ENCODE data around the gene GDF11. TPM values are rescaled to one million over a fixed set of nuclear protein-coding genes. Genes with fewer than 3 reads are reported as not detected.

GDF11 gene
- total RNA-seq, 1 experiment from 2014 or later = 9.4 TPM

DNA sequence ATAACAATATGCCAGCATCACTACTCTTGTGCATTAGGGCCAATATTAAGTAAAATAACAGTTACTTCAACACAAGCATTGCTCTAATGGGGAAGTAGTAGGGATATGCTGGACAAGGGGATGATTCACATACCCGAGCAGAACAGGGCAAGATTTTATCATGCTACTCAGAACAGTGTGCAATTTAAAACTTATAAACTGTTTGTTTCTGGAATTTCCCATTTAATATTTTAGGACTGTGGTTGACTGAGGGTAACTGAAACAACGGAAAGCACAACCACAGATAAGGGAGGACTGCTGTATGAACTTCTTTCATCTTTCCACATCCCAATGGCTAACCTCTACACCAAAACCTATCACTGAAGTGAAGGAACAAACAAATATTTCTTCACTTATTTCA lies 37.8 kb downstream of the GDF11 start:
- Histone ChIP-seq H3K4me3 (no peak overlapping the region), H3K79me2 (ENCODE audit: low read depth) (no peaks in the 10 kb centered on the region), H3F3A (ENCODE audit: insufficient read depth, low read depth) (no peaks in the 10 kb centered on the region; the same call in 1 of the 2 replicates), H2AFZ (no peak overlapping the region), H3K27me3 (ENCODE audit: insufficient read depth, low read depth) (no peaks in the 10 kb centered on the region), H3K4me1 (replicated peaks; ENCODE audit: insufficient read depth) (no peaks in the 10 kb centered on the region), H4K20me1 (ENCODE audit: insufficient read depth) (no peaks in the 10 kb centered on the region; the same call in none of the 2 replicates), H3K9me2 (ENCODE audit: insufficient read depth) (no peaks in the 10 kb centered on the region), H3K4me2 (no peak overlapping the region), H3K9me3 (ENCODE audit: insufficient read depth, low read depth) (no peaks in the 10 kb centered on the region), H3K27ac (no peak overlapping the region), H3K36me3 (ENCODE audit: low read depth) (peaks cover 28% of the 10 kb centered on the region; the same call in 1 of the 2 replicates)
- POLR2A ChIA-PET (ENCODE audit: unreplicated experiment) = no interaction called here
- CTCF ChIA-PET = no interaction called here
- DNase-seq = no peak
- BruUV-seq (replicated peaks) = no TSS peak
- TF ChIP-seq CTCF (conservative IDR thresholded peaks at IDR 0.05) = no peak
- TF ChIP-seq EZH2 (IDR thresholded peaks at IDR 0.05; ENCODE audit: low read depth) = no peak
- intact Hi-C loops (cut with micrococcal nuclease; ENCODE audit: unreplicated experiment) = no loop called here

- ChIA-PET POLR2A (ENCODE audit: unreplicated experiment) (no interaction called here), CTCF (no interaction called here)
- Histone ChIP-seq H4K20me1 (ENCODE audit: insufficient read depth) (peaks cover 11% of the 10 kb centered on the region), H3K4me3 (no peak overlapping the region), H3K9me2 (ENCODE audit: insufficient read depth) (no peaks in the 10 kb centered on the region), H3K4me1 (replicated peaks; ENCODE audit: insufficient read depth) (no peaks in the 10 kb centered on the region), H3K9me3 (ENCODE audit: insufficient read depth, low read depth) (no peaks in the 10 kb centered on the region), H2AFZ (no peak overlapping the region), H3K27me3 (ENCODE audit: insufficient read depth, low read depth) (no peaks in the 10 kb centered on the region), H3K4me2 (no peak overlapping the region), H3K79me2 (ENCODE audit: low read depth) (no peaks in the 10 kb centered on the region), H3K36me3 (ENCODE audit: low read depth) (peaks cover 47% of the 10 kb centered on the region), H3F3A (ENCODE audit: insufficient read depth, low read depth) (no peaks in the 10 kb centered on the region; the same call in 1 of the 2 replicates), H3K27ac (no peak overlapping the region)
- intact Hi-C loops (cut with micrococcal nuclease; ENCODE audit: unreplicated experiment) = no loop called here
- TF ChIP-seq EZH2 (IDR thresholded peaks at IDR 0.05; ENCODE audit: low read depth) (no peak), CTCF (conservative IDR thresholded peaks at IDR 0.05) (no peak)
- BruUV-seq (replicated peaks) = TSS peak; percentile 15
- no peak for DNase-seq
Observed at GRCh38 chr12:55788546-55788945, 45.6 kb downstream of the GDF11 start.

DNA sequence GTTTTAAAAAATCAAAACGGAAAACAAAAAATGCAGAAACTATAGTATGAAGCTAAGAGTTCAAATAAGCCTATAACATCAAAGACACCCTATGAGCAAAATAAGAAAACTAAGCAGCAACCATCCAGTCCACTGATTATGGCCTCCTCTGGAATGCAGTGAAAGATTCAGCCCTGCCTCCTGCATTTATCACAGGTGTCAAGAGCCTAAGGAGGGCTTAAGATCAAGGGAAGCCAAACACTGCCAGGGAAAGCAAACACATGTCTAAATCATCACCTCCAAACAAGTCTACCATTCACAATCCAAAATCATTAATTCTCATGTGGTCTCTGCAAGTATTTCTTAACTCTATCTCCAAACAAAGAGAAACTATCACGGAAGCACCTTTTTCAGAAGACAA lies 46.2 kb downstream of the GDF11 start:
- Histone ChIP-seq H3K4me3 (no peak overlapping the region), H3K36me3 (ENCODE audit: low read depth) (peaks cover 47% of the 10 kb centered on the region), H3K4me2 (no peak overlapping the region), H3F3A (ENCODE audit: insufficient read depth, low read depth) (no peaks in the 10 kb centered on the region; the same call in 1 of the 2 replicates), H3K9me3 (ENCODE audit: insufficient read depth, low read depth) (no peaks in the 10 kb centered on the region), H2AFZ (no peak overlapping the region), H3K27me3 (ENCODE audit: insufficient read depth, low read depth) (no peaks in the 10 kb centered on the region), H3K9me2 (ENCODE audit: insufficient read depth) (no peaks in the 10 kb centered on the region), H3K4me1 (replicated peaks; ENCODE audit: insufficient read depth) (no peaks in the 10 kb centered on the region), H3K79me2 (ENCODE audit: low read depth) (no peaks in the 10 kb centered on the region), H4K20me1 (ENCODE audit: insufficient read depth) (peaks cover 11% of the 10 kb centered on the region), H3K27ac (no peak overlapping the region)
- BruUV-seq (replicated peaks) = no TSS peak
- POLR2A ChIA-PET (ENCODE audit: unreplicated experiment) = no interaction called here
- intact Hi-C loops (cut with micrococcal nuclease; ENCODE audit: unreplicated experiment) = no loop called here
- TF ChIP-seq EZH2 (IDR thresholded peaks at IDR 0.05; ENCODE audit: low read depth) (no peak), CTCF (conservative IDR thresholded peaks at IDR 0.05) (no peak)
- no peak for DNase-seq
- CTCF ChIA-PET = no interaction called here

All from PC-9 (cell line).